ENCODE results near the gene IFFO2. TPM values are rescaled to one million over a fixed set of nuclear protein-coding genes. Genes with fewer than 3 reads are reported as not detected.

IFFO2 gene
- total RNA-seq, 1 experiment from 2014 or later: 11.7 TPM

GRCh38 chr1:18947570-18947969, 8.9 kb downstream of the IFFO2 start:
- ChIA-PET CTCF (no interaction called here), POLR2A (ENCODE audit: unreplicated experiment) (no interaction called here)
- intact Hi-C loops (cut with micrococcal nuclease; ENCODE audit: unreplicated experiment): no loop called here
- TF ChIP-seq EZH2 (IDR thresholded peaks at IDR 0.05; ENCODE audit: low read depth) (no peak), CTCF (conservative IDR thresholded peaks at IDR 0.05) (no peak)
- Histone ChIP-seq H3K79me2 (ENCODE audit: low read depth) (peaks cover 60% of the 10 kb centered on the region), H3K27me3 (ENCODE audit: insufficient read depth, low read depth) (no peaks in the 10 kb centered on the region), H3K4me2 (no peak overlapping the region), H3K27ac (no peak overlapping the region), H2AFZ (no peak overlapping the region), H3F3A (ENCODE audit: insufficient read depth, low read depth) (no peaks in the 10 kb centered on the region), H4K20me1 (ENCODE audit: insufficient read depth) (no peaks in the 10 kb centered on the region; the same call in 1 of the 2 replicates), H3K4me3 (no peak overlapping the region), H3K9me2 (ENCODE audit: insufficient read depth) (no peaks in the 10 kb centered on the region), H3K4me1 (replicated peaks; ENCODE audit: insufficient read depth) (no peaks in the 10 kb centered on the region), H3K36me3 (ENCODE audit: low read depth) (no peaks in the 10 kb centered on the region), H3K9me3 (ENCODE audit: insufficient read depth, low read depth) (no peaks in the 10 kb centered on the region)
- no peak for DNase-seq
- no TSS peak for BruUV-seq (replicated peaks)

- no peaks in the 10 kb centered on the region for H3F3A ChIP-seq (ENCODE audit: insufficient read depth, low read depth)
- H3K27ac ChIP-seq: no peak overlapping the region
- TF ChIP-seq CTCF (conservative IDR thresholded peaks at IDR 0.05) (no peak), EZH2 (IDR thresholded peaks at IDR 0.05; ENCODE audit: low read depth) (no peak)
- no peak overlapping the region for H3K4me2 ChIP-seq
- H4K20me1 ChIP-seq (ENCODE audit: insufficient read depth): no peaks in the 10 kb centered on the region
- H3K4me3 ChIP-seq: no peak overlapping the region
- no TSS peak for BruUV-seq (replicated peaks)
- CTCF ChIA-PET: interaction anchor here (0.7 kb wide), 1 partner anchor 100 kb away, joined by 12 read pairs; no protein-coding TSS in a partner anchor
- no peak overlapping the region for H2AFZ ChIP-seq
- H3K36me3 ChIP-seq (ENCODE audit: low read depth): no peaks in the 10 kb centered on the region
- no peak for DNase-seq
- H3K9me3 ChIP-seq (ENCODE audit: insufficient read depth, low read depth): no peaks in the 10 kb centered on the region
- peaks cover 56% of the 10 kb centered on the region for H3K79me2 ChIP-seq (ENCODE audit: low read depth)
- POLR2A ChIA-PET (ENCODE audit: unreplicated experiment): no interaction called here
- no peaks in the 10 kb centered on the region for H3K4me1 ChIP-seq (replicated peaks; ENCODE audit: insufficient read depth)
- H3K27me3 ChIP-seq (ENCODE audit: insufficient read depth, low read depth): no peaks in the 10 kb centered on the region
- intact Hi-C loops (cut with micrococcal nuclease; ENCODE audit: unreplicated experiment): no loop called here
- H3K9me2 ChIP-seq (ENCODE audit: insufficient read depth): no peaks in the 10 kb centered on the region
Measured at GRCh38 chr1:18946550-18947381, 9.7 kb downstream of the IFFO2 start.

- Histone ChIP-seq H3K27me3 (ENCODE audit: insufficient read depth, low read depth) (no peaks in the 10 kb centered on the region), H3K4me2 (no peak overlapping the region), H3K36me3 (ENCODE audit: low read depth) (no peaks in the 10 kb centered on the region), H3K9me3 (ENCODE audit: insufficient read depth, low read depth) (no peaks in the 10 kb centered on the region), H3K9me2 (ENCODE audit: insufficient read depth) (no peaks in the 10 kb centered on the region), H3F3A (ENCODE audit: insufficient read depth, low read depth) (no peaks in the 10 kb centered on the region), H3K27ac (no peak overlapping the region), H3K4me1 (replicated peaks; ENCODE audit: insufficient read depth) (no peaks in the 10 kb centered on the region), H4K20me1 (ENCODE audit: insufficient read depth) (no peaks in the 10 kb centered on the region), H3K4me3 (no peak overlapping the region), H3K79me2 (ENCODE audit: low read depth) (peaks cover 46% of the 10 kb centered on the region), H2AFZ (no peak overlapping the region)
- ChIA-PET CTCF (no interaction called here), POLR2A (ENCODE audit: unreplicated experiment) (no interaction called here)
- no peak for DNase-seq
- intact Hi-C loops (cut with micrococcal nuclease; ENCODE audit: unreplicated experiment): no loop called here
- no peak for TF ChIP-seq CTCF (conservative IDR thresholded peaks at IDR 0.05)
- no peak for TF ChIP-seq EZH2 (IDR thresholded peaks at IDR 0.05; ENCODE audit: low read depth)
- BruUV-seq (replicated peaks): no TSS peak
Measured at GRCh38 chr1:18945401-18945849, 11.1 kb downstream of the IFFO2 start.

Data from PC-9 (cell line).